GM18870 (cell line): ENCODE data around the gene GMPR.

Source experiments
- ATAC-seq: cut with Tn5 transposase; IDR thresholded peaks from one replicate; pipeline ENCODE4 v1.9.1; 2021; ENCODE audit warnings: moderate library complexity; ENCODE audit not compliant: unreplicated experiment

GMPR gene

GRCh38 chr6:16270178-16270794 is 31.9 kb downstream of the GMPR start:
- ATAC-seq: no peak

DNA sequence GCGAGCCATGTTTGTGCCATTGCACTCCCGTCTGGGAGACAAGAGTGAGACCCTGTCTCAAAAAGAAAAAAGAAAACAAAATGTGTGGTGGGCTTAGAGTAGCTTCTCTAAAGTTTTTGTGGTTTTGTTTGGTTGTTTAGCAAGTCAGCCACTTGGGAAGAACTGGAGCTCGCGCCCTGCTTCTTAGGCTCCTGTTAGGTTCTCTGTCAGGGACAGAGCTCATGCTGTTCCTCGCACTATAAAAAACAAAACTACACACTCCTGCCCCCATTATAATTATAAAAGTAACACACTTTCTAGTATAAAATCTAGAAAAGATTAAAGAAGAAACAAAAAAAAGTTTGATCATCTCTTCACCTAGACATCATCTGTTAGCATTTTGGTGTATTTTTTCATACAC is 33.0 kb downstream of the GMPR start:
- ATAC-seq: no peak

DNA sequence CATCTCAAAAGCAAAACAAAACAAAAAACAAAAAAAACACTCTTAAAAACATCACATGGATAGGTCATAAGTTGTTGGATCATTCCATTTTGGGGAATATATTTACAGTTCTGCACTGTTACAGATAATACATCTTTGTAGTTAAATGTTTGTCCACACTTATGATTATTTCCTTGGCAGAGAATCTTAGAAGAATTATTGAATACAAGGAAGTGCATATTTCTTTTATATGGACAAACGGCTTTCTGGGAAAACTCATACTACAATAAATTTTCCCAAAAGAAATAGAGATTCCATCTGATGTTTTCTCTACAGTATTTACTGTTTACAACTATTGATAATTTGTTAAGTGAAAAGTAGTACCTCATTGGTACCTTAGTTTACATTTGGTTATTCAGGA is 33.8 kb downstream of the GMPR start:
- no peak for ATAC-seq

DNA sequence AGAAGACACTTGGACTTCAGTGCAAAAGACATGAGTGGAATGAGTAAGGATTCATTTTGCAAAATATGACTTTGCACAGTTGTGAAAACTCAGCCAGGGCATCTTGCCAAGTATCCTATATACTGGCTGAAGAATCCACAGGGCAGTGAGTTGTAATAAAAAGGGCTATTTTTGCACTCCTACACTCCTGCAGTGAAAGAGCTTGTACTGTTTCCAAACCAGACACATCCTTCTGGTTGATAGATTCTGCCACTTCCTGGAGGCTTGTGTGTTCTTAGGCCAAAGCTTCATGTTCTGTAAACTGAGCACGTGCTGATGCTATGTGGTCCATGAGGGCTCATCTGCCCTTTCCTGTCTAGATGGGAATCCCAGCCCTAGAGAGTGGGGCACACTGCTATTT is 34.9 kb downstream of the GMPR start:
- no peak for ATAC-seq

DNA sequence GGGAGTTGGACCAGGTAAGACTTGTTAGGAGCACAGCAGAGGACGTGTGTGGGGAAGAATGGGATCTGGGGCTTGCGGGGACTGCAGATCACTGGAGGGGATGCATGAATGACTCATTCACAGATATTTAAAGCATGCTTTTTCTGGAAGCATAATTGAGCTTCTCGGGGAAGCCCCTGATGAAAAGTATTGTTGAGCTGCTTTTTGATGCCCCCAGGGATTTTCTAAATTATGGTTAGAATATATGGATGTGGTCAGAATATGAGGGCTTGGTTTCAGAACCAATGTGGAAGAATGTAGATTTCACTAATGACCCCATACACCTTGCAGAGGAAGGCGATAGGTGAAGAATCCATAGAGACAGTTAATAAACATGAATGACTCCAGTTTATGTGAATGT is 36.1 kb downstream of the GMPR start:
- no peak for ATAC-seq

- no peak for ATAC-seq
Observed at GRCh38 chr6:16274885-16275589, 36.6 kb downstream of the GMPR start.

GRCh38 chr6:16277101-16277981 is 39.0 kb downstream of the GMPR start:
- no peak for ATAC-seq

DNA sequence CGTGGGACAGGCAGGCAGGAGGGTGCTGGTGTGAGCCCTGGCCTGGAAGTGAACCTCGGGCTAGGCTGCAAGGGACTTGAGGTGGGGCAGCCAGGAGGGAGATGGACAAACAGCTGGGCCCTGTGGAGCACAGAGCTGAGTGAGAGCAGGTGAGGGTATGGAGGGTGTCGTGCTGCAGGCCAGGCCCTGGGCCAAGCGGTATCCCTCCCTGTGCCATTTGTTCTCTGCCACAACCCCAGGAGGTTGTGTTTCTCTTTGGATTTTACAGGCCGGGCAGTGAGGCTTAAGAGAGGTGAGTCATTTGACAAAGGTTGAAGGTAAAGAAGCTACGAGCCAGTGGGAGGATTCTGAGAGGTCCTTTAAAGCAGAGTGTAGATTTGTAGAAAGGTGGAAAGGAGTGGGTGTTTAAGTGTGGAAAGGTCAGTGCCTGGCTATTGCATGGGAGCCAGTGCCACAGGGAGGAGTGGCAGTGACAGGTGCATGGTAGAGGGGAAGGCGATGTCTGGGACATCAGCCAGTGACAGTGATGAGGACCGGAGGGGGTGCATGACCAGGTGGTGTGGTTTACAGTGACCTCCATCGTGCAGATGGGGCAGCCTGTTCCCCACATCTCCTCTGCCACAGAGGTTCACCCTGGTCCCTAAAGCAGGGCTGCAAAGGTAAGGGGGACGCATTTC is 39.8 kb downstream of the GMPR start:
- ATAC-seq: no peak

GRCh38 chr6:16278750-16279149 is 40.4 kb downstream of the GMPR start:
- ATAC-seq: no peak

- ATAC-seq: no peak
Observed at GRCh38 chr6:16279243-16279642, 40.9 kb downstream of the GMPR start.

DNA sequence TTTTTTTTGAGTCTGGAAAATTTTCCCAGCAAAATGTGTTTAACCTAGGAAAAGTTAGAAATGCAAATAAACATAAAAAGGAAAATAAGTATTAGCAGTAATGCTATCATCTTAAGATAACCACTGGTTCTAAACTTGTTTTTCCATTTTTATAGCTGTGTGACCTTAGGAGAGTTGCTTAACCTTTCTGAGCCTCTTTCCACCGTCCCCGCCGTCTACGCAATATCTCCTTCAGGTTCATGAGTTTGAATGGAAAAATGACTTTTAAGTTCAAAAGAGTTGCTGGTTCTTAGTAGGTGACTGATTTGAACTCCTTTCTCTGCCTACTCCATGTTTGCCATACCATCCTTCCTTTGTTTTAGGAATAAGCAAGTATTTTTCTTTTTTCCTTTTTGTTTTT is 44.0 kb downstream of the GMPR start:
- ATAC-seq: no peak

- ATAC-seq: no peak
Observed at GRCh38 chr6:16284472-16284871, 46.1 kb downstream of the GMPR start.

DNA sequence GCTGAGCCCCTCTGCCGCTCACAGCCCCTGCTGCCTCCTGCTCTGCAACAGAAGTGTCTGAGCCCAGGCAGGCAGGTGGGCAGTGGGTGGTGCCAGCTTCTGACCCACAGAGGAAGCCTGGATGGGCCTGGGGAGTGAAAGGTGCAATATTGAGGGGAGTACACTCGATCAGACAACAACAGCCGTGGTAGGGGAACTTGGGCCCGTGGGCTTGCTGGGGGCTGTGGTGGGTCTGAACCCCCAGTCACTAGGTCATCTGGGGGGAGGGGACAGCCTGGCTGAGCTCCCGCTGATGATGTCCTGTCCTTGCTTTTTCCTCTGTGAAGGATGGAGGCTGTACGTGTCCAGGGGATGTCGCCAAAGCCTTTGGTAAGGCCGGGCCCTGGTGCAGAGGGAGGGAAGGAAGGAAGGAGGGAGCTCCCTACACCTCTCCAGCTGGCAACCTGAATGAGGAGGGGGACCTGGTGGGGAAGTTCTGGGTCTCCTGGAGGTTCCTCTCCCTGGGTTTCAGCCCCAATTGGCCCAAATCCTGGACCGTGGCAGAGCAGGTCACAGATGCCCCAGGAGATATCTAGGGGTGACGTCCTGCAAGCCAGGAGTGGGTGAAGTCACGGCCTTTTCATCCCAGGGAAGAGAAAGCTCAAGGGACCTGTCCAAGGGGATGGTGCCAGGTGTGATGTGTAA is 47.2 kb downstream of the GMPR start:
- ATAC-seq: no peak

DNA sequence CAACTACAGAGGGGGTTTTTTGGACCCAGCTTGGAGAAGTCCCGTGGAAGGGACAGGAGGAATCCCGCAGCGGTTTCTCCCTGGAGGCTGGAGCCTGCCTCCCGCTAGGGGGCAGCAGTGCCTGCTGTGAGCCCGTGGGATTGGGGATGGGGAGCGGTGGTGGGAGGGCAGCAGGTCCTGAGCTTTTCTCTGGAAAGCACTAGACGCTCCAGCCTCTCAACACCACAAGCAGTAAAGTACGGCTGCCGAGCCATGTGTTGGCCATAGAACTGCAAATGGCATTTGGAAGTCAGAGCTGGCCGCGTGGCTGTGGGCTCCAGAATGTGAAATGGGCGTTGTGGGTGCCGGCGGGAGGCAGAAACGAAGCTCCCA is 47.8 kb downstream of the GMPR start:
- ATAC-seq: no peak

DNA sequence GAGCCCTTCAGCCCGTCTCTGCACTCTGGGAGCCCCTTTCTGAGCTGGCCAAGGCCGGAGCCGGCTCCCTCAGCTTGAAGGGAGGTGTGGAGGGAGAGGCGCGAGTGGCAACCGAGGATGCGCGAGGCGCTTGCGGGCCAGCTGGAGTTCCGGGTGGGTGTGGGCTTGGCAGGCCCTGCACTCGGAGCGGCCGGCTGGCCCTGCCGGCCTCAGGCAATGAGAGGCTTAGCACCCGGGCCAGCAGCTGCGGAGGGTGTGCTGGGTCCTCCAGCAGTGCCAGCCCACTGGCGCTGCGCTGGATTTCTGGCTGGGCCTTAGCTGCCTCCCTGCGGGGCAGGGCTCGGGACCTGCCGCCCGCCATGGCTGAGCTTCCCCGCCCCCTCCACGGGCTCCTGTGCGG is 49.8 kb downstream of the GMPR start:
- no peak for ATAC-seq

DNA sequence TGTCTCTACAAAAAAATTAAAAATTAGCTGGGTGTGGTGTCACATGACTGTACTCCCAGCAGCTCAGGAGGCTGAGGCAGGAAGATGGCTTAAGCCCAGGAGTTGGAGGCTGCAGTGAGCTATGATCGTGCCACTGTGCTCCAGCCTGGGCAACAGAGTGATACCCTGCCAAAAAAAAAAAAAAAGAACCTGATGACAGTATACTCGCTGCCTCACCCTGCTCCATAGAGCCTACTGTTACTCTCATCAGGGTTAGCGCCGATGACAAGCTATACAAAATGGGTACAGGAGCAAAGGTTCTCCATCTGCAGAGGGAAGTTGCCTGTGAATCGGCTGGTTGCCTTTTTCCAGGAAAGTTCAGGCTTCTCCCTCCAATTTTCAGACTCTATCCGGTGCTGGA is 53.4 kb downstream of the GMPR start:
- ATAC-seq: no peak

- ATAC-seq: no peak
Observed at GRCh38 chr6:16292432-16292831, 54.0 kb downstream of the GMPR start.

GRCh38 chr6:16292942-16293341 is 54.6 kb downstream of the GMPR start:
- no peak for ATAC-seq

DNA sequence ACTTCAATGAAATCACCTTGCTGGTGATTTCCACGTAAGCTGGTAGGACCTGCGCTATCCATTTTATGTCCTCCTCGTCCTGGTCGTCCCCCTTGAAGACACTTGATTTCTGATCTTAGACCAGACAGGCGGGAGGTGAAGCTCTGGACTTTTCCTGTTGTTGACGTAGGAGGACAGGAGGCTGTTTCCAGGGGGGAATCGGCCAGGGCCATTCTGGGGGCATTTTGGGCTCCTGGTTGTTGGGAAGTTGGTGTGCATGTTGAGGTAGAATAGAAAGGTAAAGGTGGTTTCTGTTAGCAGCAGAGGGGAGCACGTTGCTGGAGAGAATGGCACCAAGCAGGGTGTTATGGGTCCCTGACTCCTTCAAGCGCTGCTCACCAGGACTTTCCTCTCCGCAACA is 56.0 kb downstream of the GMPR start:
- no peak for ATAC-seq

DNA sequence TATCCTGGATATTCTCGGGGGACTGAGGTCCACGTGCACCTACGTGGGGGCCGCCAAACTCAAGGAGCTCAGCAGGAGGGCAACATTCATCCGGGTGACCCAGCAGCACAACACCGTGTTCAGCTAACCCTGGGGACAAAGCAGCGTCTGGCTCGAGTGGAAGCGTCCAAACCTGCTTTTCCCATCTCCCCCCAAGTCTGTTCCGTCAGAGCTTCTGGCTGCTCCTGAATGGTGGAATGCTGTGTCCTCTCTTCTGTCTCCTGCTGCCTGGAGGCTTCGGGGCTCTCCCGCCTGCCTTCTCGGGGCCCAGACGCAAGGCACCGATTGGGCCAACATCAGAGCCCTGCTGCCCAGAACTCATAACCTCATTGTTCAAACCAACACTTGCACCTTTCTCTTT is 56.7 kb downstream of the GMPR start:
- ATAC-seq: no peak

GRCh38 chr6:16295471-16295870 is 57.1 kb downstream of the GMPR start:
- ATAC-seq: no peak
